Activated CD4-positive, alpha-beta T cell treated with anti-CD3 and anti-CD28 coated beads for 36 hours (primary cell): ENCODE data around the gene TYSND1. TPM values are rescaled to one million over a fixed set of nuclear protein-coding genes. Genes with fewer than 3 reads are reported as not detected.
"Not testable (repeated sequence)": the region's sequence is repeated elsewhere in the genome, so short reads cannot be mapped to it uniquely, and the experiment has no call there.

Experiments
- ATAC-seq: fragments of 200-7000 bp; cut with Tn5 transposase; one replicate; pipeline ENCODE4 v1.10.0; 2021; ENCODE audit warnings: mild to moderate bottlenecking, moderate library complexity
- CTCF ChIA-PET: fragments of 350-600 bp; sonication (Branson Sonifier 250); formaldehyde crosslinking; loops from one replicate; lab custom pipeline; 2021; ENCODE audit warnings: antibody characterized with exemption; lab: Charles Lee
- POLR2A ChIA-PET: fragments of 350-600 bp; sonication (Branson Sonifier 250); formaldehyde crosslinking; loops from one replicate; lab custom pipeline; 2021; ENCODE audit warnings: antibody characterized with exemption, inconsistent platforms; lab: Charles Lee
- DNase-seq: peaks from one replicate; pipeline ENCODE4 v3.0.0-alpha.2; 2020
- H3K27ac Mint-ChIP-seq: one replicate; pipeline ENCODE4 v1.8.0; 2021; ENCODE audit warnings: mixed read lengths
- H3K27me3 Mint-ChIP-seq: one replicate; pipeline ENCODE4 v1.8.0; 2021; ENCODE audit warnings: mixed read lengths
- H3K36me3 Mint-ChIP-seq: one replicate; pipeline ENCODE4 v1.8.0; 2021; ENCODE audit warnings: low read depth, mixed read lengths
- H3K4me1 Mint-ChIP-seq: one replicate; pipeline ENCODE4 v1.8.0; 2021; ENCODE audit warnings: mixed read lengths
- H3K4me3 Mint-ChIP-seq: one replicate; pipeline ENCODE4 v1.8.0; 2021; ENCODE audit warnings: mild to moderate bottlenecking, moderate library complexity, mixed read lengths
- H3K9me3 Mint-ChIP-seq: one replicate; pipeline ENCODE4 v1.8.0; 2021; ENCODE audit warnings: low read depth, mixed read lengths
- intact Hi-C, 2 experiments: fragments of 100-400 bp; cut with DNase I in 1 of 2; cut with micrococcal nuclease in 1 of 2; formaldehyde crosslinking; loops; one replicate each; pipeline versions ENCODE4 v1.14.2 to v1.15.1; 2022 to 2024; cut with DNase I, micrococcal nuclease
- total RNA-seq, 2 experiments: library from RNA; stranded (reverse); gene quantifications; one replicate each; pipeline ENCODE4 v1.2.3, GENCODE V29; 2021

The TYSND1 gene
- total RNA-seq, 2 experiments from 2014 or later = 11.5 to 14.9 TPM

DNA sequence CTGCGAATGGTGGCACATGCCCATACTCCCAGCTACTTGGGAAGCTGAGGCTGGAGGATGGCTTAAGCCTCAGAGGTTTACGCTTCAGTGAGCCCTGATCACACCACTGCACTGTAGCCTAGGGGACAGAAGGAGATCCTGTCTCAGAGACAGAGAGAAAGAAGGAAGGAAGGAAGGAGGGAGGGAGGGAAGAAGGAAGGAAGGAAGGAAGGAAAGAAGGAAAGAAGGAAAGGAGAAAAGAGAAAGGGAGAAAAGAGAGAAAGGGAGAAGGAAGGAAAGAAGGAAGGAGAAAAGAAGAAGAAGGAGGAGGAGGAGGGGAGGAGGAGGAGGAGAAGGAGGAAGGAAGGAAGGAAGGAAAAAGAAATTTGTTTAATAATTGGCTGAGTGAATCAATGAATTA lies 36.8 kb upstream of the TYSND1 start:
- Mint-ChIP-seq H3K4me3 (no peak overlapping the region), H3K4me1 (no peaks in the 10 kb centered on the region), H3K9me3 (no peaks in the 10 kb centered on the region), H3K27ac (no peak overlapping the region), H3K36me3 (no peaks in the 10 kb centered on the region), H3K27me3 (peaks cover 3% of the 10 kb centered on the region)
- DNase-seq = no peak
- ChIA-PET POLR2A (interaction anchor here (0.5 kb wide), 1 partner anchor 34 kb away, joined by 3 read pairs; no protein-coding TSS in a partner anchor), CTCF (no interaction called here)
- ATAC-seq = no peak
- intact Hi-C loops = no loop called here

- H3K4me3 Mint-ChIP-seq, CTCF ChIA-PET, H3K27ac Mint-ChIP-seq, POLR2A ChIA-PET, H3K4me1 Mint-ChIP-seq, intact Hi-C loops, DNase-seq, H3K9me3 Mint-ChIP-seq, ATAC-seq, H3K27me3 Mint-ChIP-seq, H3K36me3 Mint-ChIP-seq: not testable (repeated sequence)
These were observed 32.7 kb upstream of the TYSND1 start for GRCh38 chr10:70179209-70179608.

DNA sequence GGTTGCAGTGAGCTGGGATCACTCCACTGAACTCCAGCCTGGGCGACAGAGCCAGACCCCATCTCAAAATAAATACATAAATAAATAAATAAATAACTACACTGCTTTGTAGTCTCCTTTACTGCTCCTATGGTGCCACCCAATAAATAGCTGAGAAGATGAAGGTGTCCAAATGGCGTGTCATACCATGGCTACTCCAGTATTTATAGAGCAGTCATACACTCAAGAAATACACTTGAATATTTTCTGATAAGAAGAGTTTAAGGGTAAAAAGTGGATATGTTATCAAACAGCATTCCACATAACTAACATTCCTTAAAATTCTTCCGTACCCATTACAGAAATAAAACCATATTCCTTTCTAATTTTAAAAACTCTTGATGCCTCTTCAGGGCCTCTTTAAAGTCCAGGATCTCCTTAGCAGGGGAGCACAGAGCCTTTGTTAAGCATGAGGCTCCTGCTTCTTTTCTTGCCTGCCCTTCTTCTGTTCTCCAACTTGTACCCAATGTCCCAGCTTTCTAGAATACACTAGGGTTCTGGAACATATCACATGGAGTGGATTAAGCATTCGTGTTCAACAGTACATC lies 31.7 kb upstream of the TYSND1 start:
- ChIA-PET CTCF (interaction anchor here (0.7 to 1.4 kb wide), 6 partner anchors 21 to 785 kb away, joined by 3 to 5 read pairs (median 4); partner anchors contain the start of gene TYSND1), POLR2A (no interaction called here)
- H3K36me3 Mint-ChIP-seq = no peaks in the 10 kb centered on the region

GRCh38 chr10:70176441-70176840 lies 29.9 kb upstream of the TYSND1 start:
- Mint-ChIP-seq H3K4me1 (peaks cover 25% of the 10 kb centered on the region), H3K4me3 (no peak overlapping the region), H3K27me3 (no peaks in the 10 kb centered on the region), H3K27ac (no peak overlapping the region), H3K36me3 (no peaks in the 10 kb centered on the region), H3K9me3 (no peaks in the 10 kb centered on the region)
- POLR2A ChIA-PET = no interaction called here
- CTCF ChIA-PET = interaction anchor here (0.8 to 1.4 kb wide), 2 partner anchors 30 to 188 kb away, joined by 3 read pairs; partner anchors contain the start of gene TYSND1
- ATAC-seq (no peak), DNase-seq (no peak)
- intact Hi-C loops = no loop called here

More for the DNA sequence above, 31.7 kb upstream of the TYSND1 start:
- DNase-seq (no peak), ATAC-seq (no peak)
- peaks cover 3% of the 10 kb centered on the region for H3K27me3 Mint-ChIP-seq
- intact Hi-C loops = no loop called here
- no peak overlapping the region for H3K27ac Mint-ChIP-seq
- H3K4me1 Mint-ChIP-seq = peaks cover 12% of the 10 kb centered on the region
- H3K4me3 Mint-ChIP-seq = no peak overlapping the region
- H3K9me3 Mint-ChIP-seq = no peaks in the 10 kb centered on the region

- no peak overlapping the region for H3K27ac Mint-ChIP-seq
- DNase-seq (no peak), ATAC-seq (no peak)
- ChIA-PET CTCF (interaction anchor here (0.7 to 1.4 kb wide), 5 partner anchors 18 to 228 kb away, joined by 3 to 9 read pairs (median 3); partner anchors contain the start of genes EIF4EBP2 and TYSND1), POLR2A (interaction anchor here (1.4 kb wide), 1 partner anchor 29 kb away, joined by 11 read pairs; the partner anchor contains the start of gene TYSND1)
- intact Hi-C loops = no loop called here
- no peak overlapping the region for H3K4me3 Mint-ChIP-seq
- no peaks in the 10 kb centered on the region for H3K36me3 Mint-ChIP-seq
- H3K9me3 Mint-ChIP-seq = no peaks in the 10 kb centered on the region
- H3K27me3 Mint-ChIP-seq = no peaks in the 10 kb centered on the region
- H3K4me1 Mint-ChIP-seq = peaks cover 29% of the 10 kb centered on the region
These were observed 29.0 kb upstream of the TYSND1 start for GRCh38 chr10:70175516-70175915.

DNA sequence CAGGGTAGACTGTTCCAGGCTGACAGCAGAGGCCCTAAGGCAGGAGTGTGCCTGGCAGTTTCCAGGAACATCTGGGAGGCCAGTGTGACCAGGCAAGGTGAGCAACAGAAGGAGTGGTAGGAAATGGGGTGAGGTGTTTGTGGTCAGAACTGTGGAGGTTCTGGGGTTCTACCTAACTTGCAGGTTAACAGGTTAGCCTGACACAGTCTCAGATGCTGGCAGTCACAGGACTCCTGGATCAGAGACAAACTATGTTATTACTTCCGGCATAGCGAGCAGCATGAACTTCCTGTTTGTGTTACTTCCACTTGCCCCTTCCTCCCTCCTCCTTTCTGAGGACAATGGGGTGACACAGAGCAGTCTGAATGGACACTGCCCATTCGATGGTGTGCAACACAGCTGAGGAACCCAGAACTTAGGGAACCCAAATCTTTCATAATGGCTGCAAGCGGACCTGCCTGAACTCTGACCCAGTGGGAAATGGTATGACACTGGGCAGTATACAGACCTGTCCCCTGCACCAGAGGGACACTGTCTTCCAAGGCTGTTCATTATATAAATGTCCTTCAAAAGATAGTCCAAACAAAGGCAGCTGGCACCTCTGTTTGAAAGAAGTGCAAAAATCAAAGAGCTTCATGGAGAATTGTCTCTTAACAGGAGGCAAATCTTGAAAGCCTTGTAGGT lies 27.7 kb upstream of the TYSND1 start:
- Mint-ChIP-seq H3K27ac (peak overlapping the region; percentile 61), H3K27me3 (no peaks in the 10 kb centered on the region), H3K36me3 (peaks cover 5% of the 10 kb centered on the region), H3K4me1 (peaks cover 29% of the 10 kb centered on the region), H3K4me3 (no peak overlapping the region), H3K9me3 (no peaks in the 10 kb centered on the region)
- intact Hi-C loops = loop anchor here in 1 of 2 experiments (5.0 kb wide), 4 partner anchors 403 to 1678 kb away; partner anchors contain the start of genes PSAP and VPS26A
- CTCF ChIA-PET = interaction anchor here (1.1 to 1.3 kb wide), 3 partner anchors 19 to 206 kb away, joined by 3 to 9 read pairs (median 6); partner anchors contain the start of gene TYSND1
- ATAC-seq = peak; percentile 14
- POLR2A ChIA-PET = interaction anchor here (1.4 kb wide), 1 partner anchor 28 kb away, joined by 11 read pairs; the partner anchor contains the start of gene TYSND1
- DNase-seq = peak; percentile 47

DNA sequence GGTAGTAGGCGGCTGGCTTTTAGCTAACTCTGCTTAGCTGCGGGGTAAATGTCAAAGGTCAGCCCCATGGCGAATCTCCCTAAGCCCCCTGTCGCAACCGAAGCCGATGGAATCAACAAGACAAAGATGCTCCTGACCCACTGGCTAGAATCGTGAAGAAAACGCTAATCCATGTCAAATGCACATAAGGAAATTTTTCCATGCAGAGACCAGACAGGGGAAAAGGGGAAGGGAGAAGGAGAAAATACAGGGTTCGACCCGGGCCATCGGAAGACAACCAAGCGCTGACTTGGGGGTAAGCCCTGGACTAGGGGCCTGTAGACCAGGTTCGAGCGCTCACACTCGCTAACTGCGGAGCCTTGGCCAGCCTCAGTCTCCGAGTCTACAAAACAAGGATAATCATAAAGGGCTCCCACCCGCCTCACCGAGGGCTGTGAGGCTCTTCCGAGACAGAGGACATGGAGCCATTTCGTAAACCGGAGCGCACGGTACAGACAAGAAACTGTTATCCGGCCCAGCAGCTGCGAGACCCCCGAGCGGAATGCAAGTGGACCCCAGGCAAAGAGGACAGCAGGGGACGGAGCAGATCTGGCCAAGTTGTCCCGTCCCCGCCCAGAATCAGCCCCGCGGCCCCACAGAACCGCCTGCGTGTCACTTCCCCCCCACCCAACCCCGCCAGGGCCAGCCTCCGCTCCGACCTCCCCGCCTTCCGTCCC lies 23.3 kb upstream of the TYSND1 start:
- DNase-seq = no peak
- peak overlapping the region; percentile 94 for H3K4me3 Mint-ChIP-seq
- peak overlapping the region; percentile 84 for H3K27ac Mint-ChIP-seq
- no peaks in the 10 kb centered on the region for H3K9me3 Mint-ChIP-seq
- H3K27me3 Mint-ChIP-seq = no peaks in the 10 kb centered on the region
- peak; percentile 5 for ATAC-seq
- ChIA-PET CTCF (interaction anchor here (0.5 to 3.3 kb wide), 6 partner anchors 20 to 185 kb away, joined by 3 to 25 read pairs (median 4); partner anchors contain the start of gene TYSND1), POLR2A (interaction anchor here (0.6 to 1.8 kb wide), 4 partner anchors 24 to 320 kb away, joined by 3 to 32 read pairs (median 5); partner anchors contain the start of gene TYSND1)
- intact Hi-C loops = loop anchor here (1.0 to 5.0 kb wide), 11 partner anchors 8 to 1682 kb away; partner anchors contain the start of genes EIF4EBP2 (in 2 of the 2), PPA1 (in 2 of the 2), TYSND1 (in 2 of the 2) and AIFM2 (in 1 of the 2)
- H3K4me1 Mint-ChIP-seq = peaks cover 64% of the 10 kb centered on the region
- peaks cover 34% of the 10 kb centered on the region for H3K36me3 Mint-ChIP-seq

DNA sequence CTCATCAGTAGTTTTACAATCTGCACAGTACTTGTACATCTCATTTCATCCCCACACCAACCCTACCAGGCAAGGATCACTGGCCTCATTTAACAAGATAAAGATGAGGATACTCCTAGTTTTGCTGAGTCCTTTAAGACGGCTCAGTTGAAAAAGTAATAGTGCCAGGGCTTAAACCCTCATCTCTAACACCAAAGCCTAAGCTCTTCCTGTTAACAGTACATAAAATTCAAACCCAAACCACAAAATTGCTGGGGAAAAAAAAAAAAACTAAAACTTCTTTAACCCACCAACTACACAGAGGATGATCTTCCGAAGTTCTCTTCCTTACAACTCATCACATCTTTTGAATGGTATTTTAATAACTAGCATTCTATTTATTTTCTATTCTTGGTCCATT lies 22.5 kb upstream of the TYSND1 start:
- Mint-ChIP-seq H3K4me1 (peaks cover 65% of the 10 kb centered on the region), H3K4me3 (peak overlapping the region; percentile 94), H3K36me3 (peaks cover 40% of the 10 kb centered on the region), H3K27me3 (no peaks in the 10 kb centered on the region), H3K27ac (peak overlapping the region; percentile 84), H3K9me3 (no peaks in the 10 kb centered on the region)
- intact Hi-C loops = no loop called here
- DNase-seq (no peak), ATAC-seq (no peak)
- POLR2A ChIA-PET = interaction anchor here (0.6 to 1.0 kb wide), 3 partner anchors 23 to 104 kb away, joined by 3 to 5 read pairs (median 5); partner anchors contain the start of gene TYSND1
- CTCF ChIA-PET = interaction anchor here (0.6 to 3.3 kb wide), 4 partner anchors 11 to 186 kb away, joined by 3 to 25 read pairs (median 4); partner anchors contain the start of gene TYSND1

GRCh38 chr10:70167246-70167645 lies 20.7 kb upstream of the TYSND1 start:
- Mint-ChIP-seq H3K36me3 (peaks cover 46% of the 10 kb centered on the region), H3K4me1 (peaks cover 71% of the 10 kb centered on the region), H3K27ac (peak overlapping the region; percentile 51), H3K27me3 (no peaks in the 10 kb centered on the region), H3K9me3 (no peaks in the 10 kb centered on the region), H3K4me3 (peak overlapping the region; percentile 41)
- DNase-seq = peak; percentile 45
- ATAC-seq = no peak
- intact Hi-C loops = no loop called here
- ChIA-PET CTCF (interaction anchor here (0.6 to 3.3 kb wide), 6 partner anchors 18 to 231 kb away, joined by 3 to 25 read pairs (median 3); partner anchors contain the start of gene TYSND1), POLR2A (interaction anchor here (0.7 to 1.3 kb wide), 2 partner anchors 21 to 30 kb away, joined by 4 read pairs; partner anchors contain the start of gene TYSND1)

DNA sequence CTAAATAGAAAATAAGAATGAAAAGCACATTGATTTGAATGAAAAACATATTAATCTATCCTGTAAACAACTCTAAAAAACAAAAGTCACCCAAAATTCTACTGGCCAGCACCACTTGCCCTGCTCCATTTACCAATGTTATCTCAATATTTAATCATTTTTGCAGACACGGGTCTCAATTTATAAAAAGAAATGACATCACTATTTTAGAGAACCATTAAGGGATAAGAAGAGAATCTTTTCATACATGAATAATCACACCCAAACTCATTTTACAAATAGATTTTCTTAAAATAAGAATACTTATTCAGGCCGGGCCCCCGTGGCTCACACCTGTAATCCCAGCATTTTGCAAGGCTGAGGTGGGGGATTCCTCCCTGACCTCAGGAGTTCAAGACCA lies 19.9 kb upstream of the TYSND1 start:
- Mint-ChIP-seq H3K36me3 (peaks cover 54% of the 10 kb centered on the region), H3K4me3 (no peak overlapping the region), H3K27me3 (no peaks in the 10 kb centered on the region), H3K9me3 (no peaks in the 10 kb centered on the region), H3K4me1 (peaks cover 72% of the 10 kb centered on the region), H3K27ac (peak overlapping the region; percentile 78)
- CTCF ChIA-PET = interaction anchor here (3.3 kb wide), 1 partner anchor 20 kb away, joined by 25 read pairs; the partner anchor contains the start of gene TYSND1
- ATAC-seq (no peak), DNase-seq (no peak)
- POLR2A ChIA-PET = interaction anchor here (0.6 to 1.3 kb wide), 2 partner anchors 20 to 1583 kb away, joined by 3 to 4 read pairs; partner anchors contain the start of gene TYSND1
- intact Hi-C loops = no loop called here
